MM.1S (cell line): Measurements from ENCODE around the gene HIVEP2.

Experiments used
- DNase-seq: peaks from one replicate; pipeline ENCODE4 v3.0.0-alpha.2; 2015
- H2AFZ ChIP-seq: fragments of 300-600 bp; sonication (generic); 2 replicates; pipeline ENCODE4 v1.6.0; 2016; ENCODE audit warnings: antibody characterized with exemption, low read length
- H3F3A ChIP-seq: fragments of 300-600 bp; sonication (generic); 2 replicates; pipeline ENCODE4 v1.6.1; 2016; ENCODE audit warnings: mild to moderate bottlenecking, antibody characterized with exemption, low read length, moderate library complexity, mixed read lengths; ENCODE audit not compliant: insufficient read depth
- H3K27ac ChIP-seq: fragments of 300-600 bp; sonication (generic); 2 replicates; pipeline ENCODE4 v1.5.1; 2016; ENCODE audit warnings: mild to moderate bottlenecking, low read length
- H3K27me3 ChIP-seq: fragments of 300-600 bp; sonication (generic); replicated peaks from 2 replicates; pipeline ENCODE4 v1.6.0; 2016; ENCODE audit warnings: low read length; ENCODE audit not compliant: insufficient read depth
- H3K36me3 ChIP-seq: fragments of 300-600 bp; sonication (generic); replicated peaks from 2 replicates; pipeline ENCODE4 v1.6.1; 2016; ENCODE audit warnings: mild to moderate bottlenecking, low read length, mixed read lengths; ENCODE audit not compliant: insufficient read depth
- H3K4me1 ChIP-seq: fragments of 300-600 bp; sonication (generic); 2 replicates; pipeline ENCODE4 v1.6.1; 2016; ENCODE audit warnings: low read length, mixed read lengths
- H3K4me2 ChIP-seq: fragments of 300-600 bp; sonication (generic); 2 replicates; pipeline ENCODE4 v1.6.0; 2016; ENCODE audit warnings: low read depth, low read length
- H3K4me3 ChIP-seq: fragments of 300-600 bp; sonication (generic); 2 replicates; pipeline ENCODE4 v1.5.1; 2016; ENCODE audit warnings: low read length, mixed read lengths
- H3K79me2 ChIP-seq: fragments of 300-600 bp; sonication (generic); 2 replicates; pipeline ENCODE4 v1.6.1; 2016; ENCODE audit warnings: mixed run types, low read length, mixed read lengths
- H3K9ac ChIP-seq: fragments of 300-600 bp; sonication (generic); 2 replicates; pipeline ENCODE4 v1.6.1; 2016; ENCODE audit warnings: low read length, mixed read lengths
- H3K9me2 ChIP-seq: fragments of 300-600 bp; sonication (generic); replicated peaks from 2 replicates; pipeline ENCODE4 v1.6.1; 2016; ENCODE audit warnings: mild to moderate bottlenecking, low read length, mixed read lengths; ENCODE audit not compliant: insufficient read depth
- H3K9me3 ChIP-seq: fragments of 300-600 bp; sonication (generic); replicated peaks from 2 replicates; pipeline ENCODE4 v1.6.1; 2016; ENCODE audit warnings: mild to moderate bottlenecking, low read length, mixed read lengths; ENCODE audit not compliant: insufficient read depth
- H4K20me1 ChIP-seq: fragments of 300-600 bp; sonication (generic); 2 replicates; pipeline ENCODE4 v1.6.1; 2016; ENCODE audit warnings: mild to moderate bottlenecking, low read length, moderate library complexity, mixed read lengths; ENCODE audit not compliant: insufficient read depth
- EZH2 ChIP-seq: fragments of 300-600 bp; sonication (generic); optimal IDR thresholded peaks from 2 replicates; pipeline ENCODE3; 2017; ENCODE audit warnings: low read depth, mild to moderate bottlenecking, antibody characterized with exemption, low read length, mixed read lengths
- EZH2phosphoT487 ChIP-seq: fragments of 300-600 bp; sonication (generic); IDR thresholded peaks from 2 replicates; pipeline ENCODE4 v1.6.1; 2018; ENCODE audit warnings: antibody characterized with exemption, low read length
- TF ChIP-seq, protein P1 (sequence below): fragments of 300-600 bp; sonication (generic); IDR thresholded peaks from 2 replicates; pipeline ENCODE4 v1.5.1; 2016; ENCODE audit warnings: antibody characterized with exemption, low read length, mixed read lengths

The HIVEP2 gene

DNA sequence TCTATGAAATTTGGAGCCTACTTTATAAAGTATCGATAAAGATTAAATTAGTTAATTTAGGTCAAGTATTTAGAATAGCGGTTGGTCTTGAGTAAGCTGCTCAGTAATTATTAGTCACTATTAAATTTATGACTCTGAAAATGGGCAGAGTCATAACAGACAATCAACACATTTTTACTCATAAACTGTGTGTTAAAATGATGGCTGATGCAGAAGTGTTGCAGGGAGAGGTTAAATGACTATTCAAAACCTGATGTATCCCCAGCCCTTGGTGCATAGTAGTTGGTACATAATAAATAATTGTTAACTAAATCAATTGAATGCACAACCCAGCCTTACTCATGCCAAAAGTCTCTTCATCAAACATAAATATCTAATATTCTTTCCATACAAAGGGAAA, 30.6 kb downstream of the HIVEP2 start:
- Histone ChIP-seq H3K4me1 (0 out of 2 replicates have a peak, but pooled peaks cover 15% of the 10 kb centered on the region), H3K79me2 (no peaks in the 10 kb centered on the region), H4K20me1 (no peaks in the 10 kb centered on the region), H3F3A (peaks cover 5% of the 10 kb centered on the region; the same call in 1 of the 2 replicates), H3K4me2 (no peak overlapping the region), H3K9ac (no peak overlapping the region), H2AFZ (no peak overlapping the region), H3K27ac (no peak overlapping the region), H3K9me2 (no peaks in the 10 kb centered on the region), H3K27me3 (no peaks in the 10 kb centered on the region), H3K4me3 (no peak overlapping the region), H3K9me3 (no peaks in the 10 kb centered on the region), H3K36me3 (no peaks in the 10 kb centered on the region)
- TF ChIP-seq, protein P1, sequence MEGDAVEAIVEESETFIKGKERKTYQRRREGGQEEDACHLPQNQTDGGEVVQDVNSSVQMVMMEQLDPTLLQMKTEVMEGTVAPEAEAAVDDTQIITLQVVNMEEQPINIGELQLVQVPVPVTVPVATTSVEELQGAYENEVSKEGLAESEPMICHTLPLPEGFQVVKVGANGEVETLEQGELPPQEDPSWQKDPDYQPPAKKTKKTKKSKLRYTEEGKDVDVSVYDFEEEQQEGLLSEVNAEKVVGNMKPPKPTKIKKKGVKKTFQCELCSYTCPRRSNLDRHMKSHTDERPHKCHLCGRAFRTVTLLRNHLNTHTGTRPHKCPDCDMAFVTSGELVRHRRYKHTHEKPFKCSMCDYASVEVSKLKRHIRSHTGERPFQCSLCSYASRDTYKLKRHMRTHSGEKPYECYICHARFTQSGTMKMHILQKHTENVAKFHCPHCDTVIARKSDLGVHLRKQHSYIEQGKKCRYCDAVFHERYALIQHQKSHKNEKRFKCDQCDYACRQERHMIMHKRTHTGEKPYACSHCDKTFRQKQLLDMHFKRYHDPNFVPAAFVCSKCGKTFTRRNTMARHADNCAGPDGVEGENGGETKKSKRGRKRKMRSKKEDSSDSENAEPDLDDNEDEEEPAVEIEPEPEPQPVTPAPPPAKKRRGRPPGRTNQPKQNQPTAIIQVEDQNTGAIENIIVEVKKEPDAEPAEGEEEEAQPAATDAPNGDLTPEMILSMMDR = no peak
- TF ChIP-seq EZH2 (no peak), EZH2phosphoT487 (no peak)
- no peak for DNase-seq

DNA sequence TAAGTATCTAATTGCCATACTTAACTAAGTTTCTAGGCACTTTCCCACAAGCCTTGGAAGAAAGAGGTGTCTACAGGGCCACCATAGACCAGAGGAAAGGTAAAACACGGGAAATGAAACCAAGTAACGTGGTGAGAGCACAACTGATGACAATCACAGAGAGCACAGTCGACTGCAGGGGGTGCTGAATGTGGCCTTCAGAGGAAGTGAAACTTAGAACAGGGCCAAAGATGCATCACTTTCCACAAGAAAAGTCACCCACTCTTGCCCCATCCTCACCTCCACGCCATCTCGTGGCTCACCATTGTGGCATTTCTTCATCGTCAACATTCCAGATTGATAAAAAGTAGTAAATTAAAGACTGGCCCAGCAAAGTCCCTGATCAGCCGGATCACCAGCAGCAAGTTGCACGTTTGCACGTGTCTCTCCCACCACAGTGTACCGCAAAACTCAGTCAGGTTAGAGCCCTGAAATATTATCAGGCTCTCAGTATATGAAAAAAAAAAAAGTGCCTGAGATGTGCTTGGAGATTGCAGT, 31.4 kb downstream of the HIVEP2 start:
- TF ChIP-seq, protein P1 = peak; percentile 22; the same call in 1 of the 2 replicates
- TF ChIP-seq EZH2phosphoT487 = no peak
- DNase-seq = peak; percentile 62
- no peak overlapping the region for H2AFZ ChIP-seq
- no peaks in the 10 kb centered on the region for H3K9me2 ChIP-seq
- no peaks in the 10 kb centered on the region for H3K79me2 ChIP-seq
- H3K4me1 ChIP-seq = 0 out of 2 replicates have a peak, but pooled peaks cover 15% of the 10 kb centered on the region
- H4K20me1 ChIP-seq = no peaks in the 10 kb centered on the region
- H3K27ac ChIP-seq = peak overlapping the region; percentile 81
- H3K4me2 ChIP-seq = peak overlapping the region; percentile 60
- peak overlapping the region; percentile 33; the same call in 1 of the 2 replicates for H3K4me3 ChIP-seq
- H3K9ac ChIP-seq = peak overlapping the region; percentile 35; the same call in 1 of the 2 replicates
- H3K36me3 ChIP-seq = no peaks in the 10 kb centered on the region
- H3F3A ChIP-seq = peaks cover 5% of the 10 kb centered on the region; the same call in 1 of the 2 replicates
- no peaks in the 10 kb centered on the region for H3K9me3 ChIP-seq
- H3K27me3 ChIP-seq = no peaks in the 10 kb centered on the region

GRCh38 chr6:142913036-142913510, 31.9 kb downstream of the HIVEP2 start:
- Histone ChIP-seq H3K79me2 (no peaks in the 10 kb centered on the region), H3K9me2 (no peaks in the 10 kb centered on the region), H3K27me3 (no peaks in the 10 kb centered on the region), H3K27ac (peak overlapping the region; percentile 81; the same call in 1 of the 2 replicates), H3K9me3 (no peaks in the 10 kb centered on the region), H2AFZ (no peak overlapping the region), H3K36me3 (no peaks in the 10 kb centered on the region), H3F3A (peaks cover 5% of the 10 kb centered on the region; the same call in 1 of the 2 replicates), H3K4me2 (peak overlapping the region; percentile 60), H4K20me1 (no peaks in the 10 kb centered on the region), H3K4me1 (0 out of 2 replicates have a peak, but pooled peaks cover 15% of the 10 kb centered on the region), H3K9ac (peak overlapping the region; percentile 35; the same call in 1 of the 2 replicates), H3K4me3 (peak overlapping the region; percentile 33; the same call in 1 of the 2 replicates)
- no peak for TF ChIP-seq EZH2
- TF ChIP-seq, protein P1 = no peak
- TF ChIP-seq EZH2phosphoT487 = no peak
- DNase-seq = peak; percentile 22
